Activated CD4-positive, CD25-positive, alpha-beta regulatory T cell treated with anti-CD3 and anti-CD28 coated beads, Interleukin-2, amount 50 U/mL, for 72 hours (primary cell): ENCODE data around the gene GTPBP8.
"Not testable (repeated sequence)": the region's sequence is repeated elsewhere in the genome, so short reads cannot be mapped to it uniquely, and the experiment has no call there.

ENCODE experiments used
- DNase-seq: peaks from one replicate; pipeline ENCODE4 v3.0.0; 2021

Gene GTPBP8

GRCh38 chr3:113002037-113002436 is 11.3 kb downstream of the GTPBP8 start:
- no peak for DNase-seq

DNA sequence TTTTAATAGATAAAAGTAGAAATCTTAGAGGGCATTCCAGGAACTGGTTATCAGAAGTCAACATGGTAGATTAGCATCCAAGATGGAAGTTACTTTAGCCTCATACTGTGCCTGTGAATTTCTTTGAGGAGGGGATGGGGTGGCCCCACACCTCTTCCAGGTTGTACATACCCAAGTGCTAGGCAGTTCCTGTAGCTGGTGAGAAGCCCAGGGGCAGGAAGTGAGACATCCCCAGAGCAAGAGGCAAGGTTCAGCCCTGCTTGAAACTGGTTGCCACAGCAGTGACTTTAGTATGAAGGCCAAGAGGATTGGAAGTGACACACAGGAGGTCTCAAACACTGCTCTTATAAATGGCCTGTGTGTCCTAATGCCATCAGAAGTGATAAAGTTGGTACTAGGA is 11.9 kb downstream of the GTPBP8 start:
- no peak for DNase-seq

- no peak for DNase-seq
These were observed 14.8 kb downstream of the GTPBP8 start for GRCh38 chr3:113005611-113006010.

- DNase-seq, result no peak
These were observed 15.7 kb downstream of the GTPBP8 start for GRCh38 chr3:113006359-113007056.

- no peak for DNase-seq
These were observed 17.3 kb downstream of the GTPBP8 start for GRCh38 chr3:113008117-113008516.

DNA sequence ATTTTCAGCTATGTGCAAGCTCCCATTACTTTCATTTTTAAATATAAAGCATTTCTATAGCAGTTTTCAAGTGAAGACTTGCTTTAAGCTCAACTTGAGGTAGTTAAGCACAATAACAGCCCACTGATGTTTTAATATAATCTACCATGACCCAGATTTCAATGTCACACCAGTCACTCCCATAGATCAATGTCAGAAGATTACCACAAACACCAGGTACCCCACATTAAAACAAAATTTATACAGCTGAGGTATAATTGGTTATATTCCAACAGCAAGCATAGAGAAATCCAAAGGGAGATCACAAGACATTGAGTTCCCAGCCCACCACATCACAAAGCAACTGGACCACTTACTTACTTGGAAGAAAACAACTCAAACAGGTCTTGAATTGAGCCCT is 22.8 kb downstream of the GTPBP8 start:
- no peak for DNase-seq

DNA sequence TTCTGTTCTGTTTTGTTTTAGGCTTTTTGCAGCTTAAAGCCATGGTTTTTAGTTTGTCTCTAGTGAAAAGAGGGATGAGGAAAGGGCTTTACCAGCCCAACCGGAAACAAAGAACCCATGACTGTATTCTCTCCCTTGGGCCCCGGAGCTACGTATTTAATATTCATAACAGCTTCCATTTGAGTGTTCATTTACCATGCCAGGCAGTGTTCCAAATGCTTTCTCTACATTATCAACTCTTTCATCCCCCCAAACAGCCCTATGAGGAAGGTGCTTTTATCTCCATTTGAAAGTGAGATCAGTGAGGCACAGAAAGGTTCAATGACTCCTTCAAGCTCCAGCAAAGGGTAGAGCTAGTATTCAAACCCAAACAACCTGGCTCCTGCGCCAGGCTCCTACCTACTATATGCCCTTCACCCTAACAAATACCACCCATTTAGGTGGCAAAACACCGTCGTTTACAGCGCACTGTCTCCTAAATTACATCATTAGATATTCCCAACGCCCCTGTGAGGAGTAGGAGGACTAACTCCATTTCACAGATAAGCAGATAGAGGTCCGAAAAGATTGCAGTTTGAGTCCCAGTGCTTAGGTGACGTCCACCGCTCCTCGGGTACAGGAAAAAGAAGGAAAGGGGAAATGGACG is 27.9 kb downstream of the GTPBP8 start:
- no peak for DNase-seq

GRCh38 chr3:113019182-113020137 is 28.7 kb downstream of the GTPBP8 start:
- peak; percentile 83 for DNase-seq

- no peak for DNase-seq
These were observed 30.7 kb downstream of the GTPBP8 start for GRCh38 chr3:113021471-113021870.

- DNase-seq, result no peak
These were observed 43.2 kb downstream of the GTPBP8 start for GRCh38 chr3:113034011-113034410.

DNA sequence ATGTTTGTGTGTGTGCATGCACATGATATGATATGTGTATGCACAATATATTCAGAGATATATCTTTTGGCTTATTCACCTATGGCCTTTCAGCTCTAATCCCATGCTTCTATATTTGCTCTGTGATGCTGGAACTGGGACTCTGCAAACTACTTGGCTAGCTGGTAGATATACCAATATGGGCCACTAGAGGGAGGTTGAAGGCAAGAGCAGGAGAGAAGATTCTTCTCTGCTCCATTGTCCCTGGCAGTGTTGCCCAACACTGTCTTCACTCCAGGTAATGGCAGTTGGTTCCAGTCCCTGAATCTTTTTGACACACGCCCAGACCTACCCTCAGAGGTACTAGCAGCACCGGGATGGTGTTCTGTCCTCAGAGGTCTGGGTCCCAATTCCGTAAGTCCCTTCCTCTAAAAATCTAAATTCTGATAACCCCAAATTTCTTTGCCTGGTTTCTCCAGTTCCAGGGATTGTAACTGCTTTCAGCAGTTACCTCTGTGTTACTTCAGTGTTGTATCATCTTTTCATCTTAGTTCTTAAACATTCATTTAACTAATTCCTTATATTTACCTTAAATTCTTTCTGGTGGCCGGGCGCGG is 44.7 kb downstream of the GTPBP8 start:
- no peak for DNase-seq

DNA sequence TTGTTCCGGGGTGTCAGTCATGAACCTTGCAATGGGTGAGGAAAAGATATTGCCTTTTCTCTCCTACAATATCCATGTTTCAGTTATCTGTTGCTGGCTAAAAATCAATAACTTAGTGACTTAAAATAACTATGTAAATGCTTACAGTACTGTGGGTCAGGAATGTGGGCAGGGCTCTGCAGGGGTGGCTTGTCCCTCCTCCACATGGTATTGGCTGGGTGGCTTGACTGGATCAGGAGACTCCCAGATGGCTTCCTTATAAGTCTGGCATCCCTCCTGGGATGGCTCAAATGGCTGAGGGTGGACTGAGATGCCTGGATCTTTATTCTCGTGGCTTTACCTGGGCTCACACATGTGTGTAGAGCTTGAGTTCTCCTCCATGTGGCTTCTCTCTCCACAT is 47.5 kb downstream of the GTPBP8 start:
- DNase-seq, result no peak

DNA sequence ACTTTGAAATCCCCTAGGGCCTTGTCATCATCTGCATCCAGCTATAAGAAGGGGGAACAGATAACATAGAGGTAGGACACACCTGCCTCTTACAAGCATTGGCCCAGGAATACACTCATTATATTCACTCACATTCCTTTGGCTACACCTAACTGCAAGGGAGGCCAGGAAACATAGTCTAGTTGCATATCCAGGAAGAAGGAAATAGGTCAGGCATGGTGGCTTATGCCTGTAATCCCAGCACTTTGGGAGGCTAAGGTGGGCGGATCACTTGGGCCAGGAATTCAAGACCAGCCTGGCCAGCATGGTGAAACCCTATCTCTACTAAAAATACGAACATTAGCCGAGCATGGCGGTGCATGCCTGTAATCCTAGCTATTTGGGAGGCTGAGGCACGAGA is 48.8 kb downstream of the GTPBP8 start:
- no peak for DNase-seq

DNA sequence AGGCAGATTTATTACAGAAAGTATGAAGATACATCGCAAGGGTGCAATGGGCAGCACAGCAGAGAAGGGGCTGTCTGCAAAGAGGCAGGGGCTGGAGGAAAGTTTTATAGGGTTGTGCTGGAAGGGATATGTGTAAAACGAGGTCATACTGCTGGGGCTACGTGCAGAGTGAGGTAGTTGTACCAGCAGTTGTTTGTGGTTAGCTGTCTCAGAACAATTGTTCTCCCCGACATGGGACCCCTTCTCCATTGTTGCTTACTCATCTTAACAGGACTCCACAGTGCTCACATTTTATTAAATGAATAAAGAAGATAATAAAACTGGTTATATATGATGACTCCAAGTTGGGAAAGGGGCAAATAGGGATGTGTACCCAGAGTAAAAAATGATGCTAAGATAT is 49.4 kb downstream of the GTPBP8 start:
- no peak for DNase-seq

DNA sequence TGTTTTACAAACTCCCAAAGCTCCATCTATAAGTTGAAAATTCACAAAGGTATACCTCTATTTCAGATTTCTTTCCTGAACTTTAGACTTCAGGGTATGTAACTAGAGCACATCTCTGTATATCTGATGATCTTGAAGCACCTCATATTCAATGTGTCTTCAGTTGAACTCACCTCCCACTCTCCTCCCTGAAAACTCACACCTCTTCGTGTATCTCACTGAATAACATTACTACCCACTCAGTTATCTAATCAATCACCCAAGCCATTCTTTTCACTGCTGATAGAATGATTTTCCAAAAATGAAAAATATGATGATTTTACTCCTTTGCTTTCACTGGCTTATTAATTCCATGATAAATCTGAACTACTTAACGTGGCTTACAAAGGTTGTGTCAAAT is 52.9 kb downstream of the GTPBP8 start:
- DNase-seq, result no peak

DNA sequence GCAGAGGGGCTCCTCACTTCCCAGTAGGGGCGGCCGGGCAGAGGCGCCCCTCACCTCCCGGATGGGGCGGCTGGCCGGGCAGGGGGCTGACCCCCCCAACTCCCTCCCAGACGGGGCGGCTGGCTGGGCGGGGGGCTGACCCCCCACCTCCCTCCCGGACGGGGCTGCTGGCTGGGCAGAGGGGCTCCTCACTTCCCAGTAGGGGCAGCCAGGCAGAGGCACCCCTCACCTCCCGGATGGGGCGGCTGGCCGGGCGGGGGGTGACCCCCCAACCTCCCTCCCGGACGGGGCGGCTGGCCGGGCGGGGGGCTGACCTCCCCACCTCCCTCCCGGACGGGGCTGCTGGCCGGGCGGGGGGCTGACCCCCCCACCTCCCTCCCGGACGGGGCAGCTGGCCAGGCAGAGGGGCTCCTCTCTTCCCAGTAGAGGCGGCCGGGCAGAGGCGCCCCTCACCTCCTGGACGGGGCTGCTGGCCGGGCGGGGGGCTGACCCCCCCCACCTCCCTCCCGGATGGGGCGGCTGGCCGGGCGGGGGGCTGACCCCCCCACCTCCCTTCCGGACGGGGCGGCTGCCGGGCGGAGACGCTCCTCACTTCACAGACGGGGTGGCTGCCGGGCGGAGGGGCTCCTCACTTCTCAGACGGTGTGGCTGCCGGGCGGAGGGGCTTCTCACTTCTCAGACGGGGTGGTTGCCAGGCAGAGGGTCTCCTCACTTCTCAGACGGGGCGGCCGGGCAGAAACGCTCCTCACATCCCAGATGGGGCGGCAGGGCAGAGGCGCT is 55.6 kb downstream of the GTPBP8 start:
- DNase-seq, result not testable (repeated sequence)

DNA sequence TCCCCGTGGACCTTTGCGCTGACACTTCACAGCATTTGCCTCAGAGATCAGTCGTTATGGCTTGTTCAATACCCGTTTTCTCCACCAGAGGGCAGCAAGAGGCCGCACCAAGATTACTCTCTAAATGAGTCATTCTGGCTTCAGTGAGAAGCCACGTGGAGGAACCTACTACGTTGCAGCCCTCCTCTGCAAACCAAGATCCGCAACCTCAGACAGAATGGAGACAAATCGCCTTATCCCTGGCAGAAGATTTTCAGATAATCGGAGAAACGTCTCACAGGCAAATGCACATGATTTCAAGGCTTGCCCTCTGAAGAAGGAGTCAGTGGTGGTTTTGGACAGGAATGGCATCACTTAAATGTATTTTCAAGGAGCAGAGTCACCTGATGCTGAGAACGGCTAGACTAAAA is 60.5 kb downstream of the GTPBP8 start:
- peak; percentile 84 for DNase-seq
